Adipocyte (in vitro differentiated cells): ENCODE data around the gene WDR64.

ENCODE experiments used
- DNase-seq: peaks from one replicate; pipeline ENCODE4 v3.0.0-alpha.2; 2015; ENCODE audit warnings: low read depth
- H3K27me3 ChIP-seq: replicated peaks from 2 replicates; pipeline ENCODE4 v1.7.0; 2013; ENCODE audit warnings: mild to moderate bottlenecking, low read length, moderate library complexity; ENCODE audit not compliant: control insufficient read depth, insufficient read depth
- H3K36me3 ChIP-seq: 2 replicates; pipeline ENCODE4 v1.7.0; 2013; ENCODE audit warnings: low read length, mild to moderate bottlenecking, moderate library complexity; ENCODE audit not compliant: control insufficient read depth, insufficient read depth, severe bottlenecking
- H3K4me1 ChIP-seq: 2 replicates; pipeline ENCODE4 v1.7.0; 2013; ENCODE audit warnings: mild to moderate bottlenecking, low read length, moderate library complexity; ENCODE audit not compliant: control insufficient read depth, insufficient read depth
- H3K4me3 ChIP-seq: 2 replicates; pipeline ENCODE4 v1.7.0; 2013; ENCODE audit warnings: mild to moderate bottlenecking, low read length, moderate library complexity
- H3K9ac ChIP-seq: 2 replicates; pipeline ENCODE4 v1.7.0; 2013; ENCODE audit warnings: mild to moderate bottlenecking, low read length, moderate library complexity
- H3K9me3 ChIP-seq: 2 replicates; pipeline ENCODE4 v1.7.0; 2013; ENCODE audit warnings: mild to moderate bottlenecking, low read length, moderate library complexity; ENCODE audit not compliant: control insufficient read depth

The WDR64 gene

DNA sequence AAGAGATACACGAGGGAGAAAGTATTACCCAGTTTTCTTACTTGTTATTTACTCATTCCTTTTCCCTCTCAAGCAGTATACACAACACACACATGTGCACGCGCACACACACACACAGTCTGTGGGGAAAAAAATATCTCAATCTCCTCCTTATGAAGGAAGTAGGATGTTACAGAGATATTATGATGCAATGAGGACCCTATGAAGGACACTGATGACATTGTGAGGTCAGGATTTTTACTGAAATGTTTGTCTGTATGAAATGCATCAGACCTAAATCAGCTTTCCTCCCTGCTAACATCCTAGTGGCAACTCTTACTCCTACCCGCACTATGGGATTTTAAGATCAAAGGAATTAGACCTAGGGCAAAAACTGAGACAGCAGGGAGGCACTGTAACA is at the start of gene WDR64:
TSS of gene WDR64 (plus strand) at position 270 of the 400 bp plus-strand sequence. CDS start 204 bp downstream, outside the sequence.
- Histone ChIP-seq H3K4me3 (no peak within 1 kb of the TSS), H3K36me3 (no peaks in the 10 kb centered on the region), H3K9me3 (no peaks in the 10 kb centered on the region), H3K9ac (no peak within 1 kb of the TSS), H3K27me3 (no peaks in the 10 kb centered on the region), H3K4me1 (no peaks in the 10 kb centered on the region)
- no peak for DNase-seq

DNA sequence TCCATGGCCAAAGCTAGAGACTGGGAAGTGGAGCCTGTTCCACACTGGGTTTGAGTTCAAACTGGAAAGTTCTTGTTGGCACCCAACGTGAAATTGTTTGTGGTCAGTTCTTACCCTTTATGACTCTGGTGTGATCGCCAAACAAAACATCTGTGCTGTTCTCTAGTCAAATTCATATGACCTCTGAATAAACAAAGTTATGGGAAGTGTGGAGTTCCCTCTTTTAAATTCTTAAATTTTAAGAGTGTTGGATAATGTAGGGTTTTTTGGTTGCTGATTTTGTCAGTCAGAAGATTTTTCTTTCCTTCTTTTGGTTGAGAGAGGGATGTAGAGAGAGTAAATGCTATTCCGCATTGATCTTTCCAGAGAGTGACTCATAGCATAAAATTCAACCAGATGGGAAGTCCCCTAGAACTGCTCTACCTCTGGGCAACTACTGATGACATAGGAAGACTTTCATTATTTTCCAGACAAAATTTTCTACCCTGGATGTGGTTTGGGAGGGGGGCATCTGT is 48.3 kb upstream of the WDR64 start:
- Histone ChIP-seq H3K27me3 (no peaks in the 10 kb centered on the region), H3K4me3 (peak overlapping the region; percentile 29), H3K9ac (no peak overlapping the region), H3K36me3 (no peaks in the 10 kb centered on the region), H3K4me1 (peaks cover 28% of the 10 kb centered on the region), H3K9me3 (no peaks in the 10 kb centered on the region)
- peak; percentile 35 for DNase-seq

DNA sequence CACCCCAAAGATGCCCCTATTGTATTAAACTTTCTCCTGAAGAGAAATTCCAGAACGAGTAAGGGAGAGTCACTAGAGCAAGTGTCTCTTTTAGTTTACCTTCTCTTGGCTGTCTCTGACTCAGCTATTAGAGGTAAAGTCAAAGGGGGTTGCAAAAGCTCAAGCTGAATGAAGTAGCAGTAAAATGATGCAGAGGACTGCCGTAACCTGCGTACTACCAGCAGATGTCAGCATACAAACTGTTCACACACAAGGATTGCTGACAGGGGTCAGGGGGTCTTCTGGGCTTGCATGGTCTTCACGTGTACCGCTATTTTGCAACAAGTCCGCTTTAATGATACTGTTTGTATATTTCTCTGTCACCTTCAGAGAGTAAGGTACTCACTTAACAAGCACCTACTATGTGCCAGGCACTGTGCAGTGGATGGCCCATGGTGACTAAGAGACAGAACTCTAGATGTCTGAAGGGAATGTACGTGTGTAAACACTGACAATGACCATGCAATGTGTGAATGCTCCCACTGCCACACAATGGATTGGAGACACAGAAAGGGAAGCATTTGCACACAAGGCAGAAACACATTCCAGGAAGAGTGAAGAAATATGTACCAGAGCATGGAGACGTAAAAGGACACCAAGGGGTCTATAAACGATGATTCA is 46.8 kb upstream of the WDR64 start:
- Histone ChIP-seq H3K9me3 (no peaks in the 10 kb centered on the region), H3K9ac (no peak overlapping the region), H3K4me3 (no peak overlapping the region), H3K4me1 (peaks cover 31% of the 10 kb centered on the region), H3K27me3 (no peaks in the 10 kb centered on the region), H3K36me3 (no peaks in the 10 kb centered on the region)
- no peak for DNase-seq

DNA sequence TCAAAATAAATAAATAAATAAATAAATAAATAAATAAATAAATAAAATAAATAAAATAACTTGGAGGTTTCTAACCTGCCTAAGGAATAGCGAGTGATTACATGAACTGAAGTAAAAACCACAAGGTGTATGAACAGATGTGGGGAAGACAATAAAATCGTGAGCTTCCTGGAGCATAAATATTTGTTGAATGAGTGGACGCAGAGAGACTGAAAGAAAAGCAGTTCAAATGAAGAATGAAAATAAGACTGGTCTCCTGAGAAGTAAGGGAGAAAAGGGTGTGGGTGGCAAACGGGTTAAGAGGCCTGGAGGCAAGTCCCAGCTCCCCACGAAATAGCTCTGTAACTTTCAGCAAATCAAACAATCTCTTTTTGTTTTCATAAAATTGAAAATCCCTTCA is 45.5 kb upstream of the WDR64 start:
- Histone ChIP-seq H3K9ac (no peak overlapping the region), H3K9me3 (no peaks in the 10 kb centered on the region), H3K27me3 (no peaks in the 10 kb centered on the region), H3K4me3 (no peak overlapping the region), H3K36me3 (no peaks in the 10 kb centered on the region), H3K4me1 (peaks cover 32% of the 10 kb centered on the region)
- DNase-seq: no peak

DNA sequence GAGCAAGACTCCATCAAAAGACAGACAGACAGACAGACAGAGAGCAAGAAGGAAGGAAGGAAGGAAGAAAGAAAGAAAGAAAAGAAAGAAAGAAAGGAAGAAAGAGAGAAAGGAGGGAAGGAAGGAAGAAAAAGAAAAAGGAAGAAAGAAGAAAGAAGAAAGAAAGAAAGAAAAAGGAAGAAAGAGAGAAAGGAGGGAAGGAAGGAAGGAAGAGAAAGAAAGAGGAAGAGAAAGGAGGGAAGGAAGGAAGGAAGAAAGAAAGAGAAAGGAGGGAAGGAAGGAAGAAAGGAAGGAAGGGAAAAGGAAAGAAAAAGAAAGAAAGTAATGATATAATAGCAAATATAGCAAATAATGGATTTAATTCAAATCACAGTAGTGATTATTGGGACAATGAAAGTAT is 44.6 kb upstream of the WDR64 start:
- Histone ChIP-seq H3K4me1 (peaks cover 41% of the 10 kb centered on the region), H3K9me3 (no peaks in the 10 kb centered on the region), H3K9ac (no peak overlapping the region)

DNA sequence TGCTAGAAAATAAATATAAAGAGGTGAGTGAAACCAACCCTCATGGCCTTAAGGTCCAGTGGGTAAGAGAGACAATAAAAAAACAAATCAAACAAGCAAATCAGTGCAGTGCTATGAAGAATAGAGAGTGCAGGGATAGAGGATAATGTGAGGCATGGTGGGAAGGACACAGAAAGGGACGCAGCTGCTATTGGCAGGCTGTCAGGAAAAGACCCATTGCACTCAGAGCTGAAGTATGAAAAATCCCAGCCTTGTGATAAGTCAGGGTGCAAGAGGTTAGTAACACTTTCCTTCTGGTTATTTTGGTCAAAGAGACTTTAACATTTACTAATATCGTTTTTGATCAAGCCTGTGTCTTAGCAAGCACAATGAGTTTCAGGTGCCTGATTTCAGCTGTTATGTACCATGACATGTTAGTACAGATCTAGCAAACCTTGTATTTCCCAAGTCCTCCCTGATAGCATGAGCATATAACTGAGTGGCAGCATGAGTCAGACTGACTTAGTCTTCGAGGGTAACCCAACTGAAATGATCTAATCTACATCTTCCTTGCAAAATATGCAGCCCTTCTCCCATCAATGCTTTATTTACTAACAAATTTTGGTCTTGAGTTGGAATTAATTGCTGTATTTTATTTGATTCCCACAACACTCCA is 43.6 kb upstream of the WDR64 start:
- no peaks in the 10 kb centered on the region for H3K36me3 ChIP-seq
- no peak overlapping the region for H3K4me3 ChIP-seq
- H3K9ac ChIP-seq: no peak overlapping the region
- H3K27me3 ChIP-seq: no peaks in the 10 kb centered on the region
- no peaks in the 10 kb centered on the region for H3K9me3 ChIP-seq
- DNase-seq: peak; percentile 57
- H3K4me1 ChIP-seq: peaks cover 43% of the 10 kb centered on the region

More for the DNA sequence above, 44.6 kb upstream of the WDR64 start:
- Histone ChIP-seq H3K27me3 (no peaks in the 10 kb centered on the region), H3K36me3 (no peaks in the 10 kb centered on the region), H3K4me3 (no peak overlapping the region)
- DNase-seq: no peak

DNA sequence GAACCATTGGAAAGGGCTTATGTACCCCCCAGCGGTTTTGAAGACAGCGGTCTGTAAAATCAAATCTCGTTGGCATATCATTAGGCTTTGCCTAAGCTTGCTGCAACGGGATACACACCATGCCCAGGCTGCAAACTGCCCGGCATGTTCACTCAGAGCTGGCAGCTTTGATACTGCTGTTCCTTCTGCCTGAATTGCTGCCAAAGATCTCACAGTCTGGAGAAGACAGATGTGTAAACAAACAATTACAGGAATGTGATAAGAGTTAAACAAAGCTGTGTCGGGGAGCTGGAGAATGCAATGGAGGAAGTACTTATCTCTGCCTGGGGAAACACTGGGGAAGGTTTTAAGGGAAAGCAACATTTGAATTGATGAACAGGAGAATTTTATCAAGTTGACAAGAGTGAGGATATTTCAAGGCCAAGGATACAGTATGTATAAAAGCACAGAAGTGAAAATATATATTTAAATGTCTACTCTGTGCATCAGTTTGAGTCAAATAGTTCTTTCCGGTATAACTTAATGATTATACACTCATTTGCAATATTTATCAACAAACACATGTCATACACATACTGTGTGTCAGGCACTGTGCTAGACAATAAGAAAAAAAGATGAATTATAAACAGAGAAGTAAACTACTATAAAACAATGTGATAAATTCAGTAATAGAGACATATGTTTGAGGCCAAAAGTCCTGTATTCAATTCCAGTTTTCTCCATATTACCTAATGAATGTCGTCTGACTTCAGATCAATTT is 41.8 kb upstream of the WDR64 start:
- Histone ChIP-seq H3K4me1 (peaks cover 33% of the 10 kb centered on the region), H3K9me3 (no peaks in the 10 kb centered on the region), H3K27me3 (no peaks in the 10 kb centered on the region), H3K36me3 (no peaks in the 10 kb centered on the region), H3K9ac (no peak overlapping the region), H3K4me3 (no peak overlapping the region)
- peak; percentile 74 for DNase-seq

DNA sequence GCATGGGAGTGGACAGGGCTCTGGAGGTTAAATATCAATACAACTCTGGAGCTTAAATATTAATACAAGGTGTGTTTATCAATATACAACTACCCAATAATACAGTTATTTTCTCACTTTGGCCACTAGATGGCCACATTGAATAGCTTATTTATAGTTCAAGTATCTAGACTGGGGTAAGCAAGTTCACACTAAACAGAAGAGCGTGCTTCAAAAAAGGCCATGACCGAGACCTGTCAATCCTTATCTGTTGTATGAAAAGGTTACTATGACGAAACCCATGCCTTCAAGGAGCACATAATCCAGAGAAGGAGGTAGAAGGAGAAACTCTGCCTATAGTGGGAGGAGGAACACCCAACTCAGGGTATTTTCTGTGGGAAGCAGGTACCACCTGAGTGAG is 41.0 kb upstream of the WDR64 start:
- Histone ChIP-seq H3K9me3 (no peaks in the 10 kb centered on the region), H3K9ac (no peak overlapping the region), H3K4me3 (no peak overlapping the region), H3K36me3 (no peaks in the 10 kb centered on the region), H3K4me1 (peaks cover 33% of the 10 kb centered on the region), H3K27me3 (no peaks in the 10 kb centered on the region)
- DNase-seq: peak; percentile 87

DNA sequence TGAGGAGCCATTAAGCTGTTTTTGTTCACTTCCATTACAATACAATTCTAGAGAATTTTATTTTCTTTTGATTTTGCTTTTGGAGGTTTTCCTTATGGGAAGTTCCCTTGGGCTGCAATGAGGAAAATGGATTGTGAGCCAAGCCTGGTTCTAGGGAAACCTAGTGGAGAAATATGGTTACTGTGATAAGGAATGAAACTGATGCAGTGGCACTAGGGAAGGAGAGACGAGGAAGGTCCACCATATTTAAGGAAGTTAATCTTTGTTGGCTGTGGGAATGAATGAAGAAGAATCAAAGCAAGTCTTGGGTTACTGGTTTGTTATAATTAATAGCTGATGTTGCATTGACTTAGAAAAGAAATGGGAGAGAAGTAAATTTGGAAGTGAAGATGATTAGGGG is 40.3 kb upstream of the WDR64 start:
- DNase-seq: no peak
- Histone ChIP-seq H3K36me3 (no peaks in the 10 kb centered on the region), H3K27me3 (no peaks in the 10 kb centered on the region), H3K9ac (no peak overlapping the region), H3K4me3 (no peak overlapping the region), H3K4me1 (peaks cover 33% of the 10 kb centered on the region), H3K9me3 (no peaks in the 10 kb centered on the region)

DNA sequence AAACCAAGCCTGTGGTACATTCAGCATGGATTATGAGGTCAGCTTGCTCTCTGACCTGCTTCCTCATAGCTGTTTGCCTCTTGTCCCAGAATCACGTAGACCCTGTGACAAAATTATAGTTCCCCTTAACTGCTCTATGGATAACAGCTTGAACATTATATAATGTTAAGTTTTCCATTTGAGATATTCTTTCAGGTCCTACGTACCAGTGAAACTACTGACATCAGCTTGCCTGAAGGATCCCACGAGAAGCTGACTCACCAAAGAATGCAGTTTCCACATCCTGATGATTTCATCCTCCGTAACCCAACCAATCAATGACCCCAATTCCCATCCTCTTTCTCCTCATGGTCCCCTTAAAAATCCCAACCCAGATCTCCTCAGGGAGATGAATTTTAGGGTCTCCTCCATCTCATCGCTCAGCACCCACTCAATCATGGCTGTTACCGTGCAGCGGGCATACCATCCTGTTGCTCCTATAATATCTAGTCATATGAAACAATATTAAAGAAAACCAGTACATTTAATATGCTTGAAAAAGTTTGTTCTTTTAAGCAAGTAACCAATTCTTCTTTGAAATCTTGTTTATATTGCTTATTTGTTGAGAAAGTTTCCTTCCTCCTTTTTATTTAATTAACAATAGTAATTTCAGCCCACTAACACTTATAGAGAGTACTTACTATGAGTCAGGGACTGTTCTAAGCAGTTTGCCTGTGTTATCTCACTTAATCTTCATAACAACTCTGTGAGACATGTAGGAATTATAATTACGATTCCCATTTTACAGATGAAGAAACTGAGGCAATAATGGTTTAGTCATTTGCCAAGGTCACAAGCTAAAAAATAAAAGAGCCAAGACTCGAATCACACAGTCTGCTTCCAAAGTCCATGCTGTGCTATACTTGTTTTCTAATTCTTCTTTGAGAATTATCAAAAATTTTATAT is 39.3 kb upstream of the WDR64 start:
- H3K4me1 ChIP-seq: peaks cover 33% of the 10 kb centered on the region
- H3K27me3 ChIP-seq: no peaks in the 10 kb centered on the region
- H3K9ac ChIP-seq: peak overlapping the region; percentile 36
- no peaks in the 10 kb centered on the region for H3K36me3 ChIP-seq
- peak; percentile 83 for DNase-seq
- peak overlapping the region; percentile 50 for H3K4me3 ChIP-seq
- H3K9me3 ChIP-seq: no peaks in the 10 kb centered on the region
